Measurements from ENCODE around the gene IGF2BP1.

Gene IGF2BP1

GRCh38 chr17:48997103-48997826 is at the start of gene IGF2BP1:
Gene IGF2BP1 (plus strand): TSS chr17:48997385. CDS start chr17:48997746, 361 bp downstream.
- no peak for DNase-seq

GRCh38 chr17:48951572-48951971 is 45.6 kb upstream of the IGF2BP1 start:
- no peak for DNase-seq

GRCh38 chr17:48952904-48953303 is 44.3 kb upstream of the IGF2BP1 start:
- no peak for DNase-seq

GRCh38 chr17:48954300-48954755 is 42.9 kb upstream of the IGF2BP1 start:
- no peak for DNase-seq

GRCh38 chr17:48960834-48961515 is 36.2 kb upstream of the IGF2BP1 start:
- no peak for DNase-seq

GRCh38 chr17:48961516-48962233 is 35.5 kb upstream of the IGF2BP1 start:
- no peak for DNase-seq

GRCh38 chr17:48970224-48970623 is 27.0 kb upstream of the IGF2BP1 start:
- DNase-seq = peak; percentile 27

GRCh38 chr17:48970865-48971687 is 26.1 kb upstream of the IGF2BP1 start:
- DNase-seq = no peak

- DNase-seq = no peak
These were observed 24.5 kb upstream of the IGF2BP1 start for GRCh38 chr17:48972749-48973097.

- no peak for DNase-seq
These were observed 23.4 kb upstream of the IGF2BP1 start for GRCh38 chr17:48973806-48974205.

- DNase-seq = no peak
These were observed 15.2 kb upstream of the IGF2BP1 start for GRCh38 chr17:48981927-48982539.

- DNase-seq = no peak
These were observed 11.5 kb upstream of the IGF2BP1 start for GRCh38 chr17:48985436-48986245.

- DNase-seq = no peak
These were observed 8.1 kb upstream of the IGF2BP1 start for GRCh38 chr17:48989100-48989499.

- no peak for DNase-seq
These were observed 6.3 kb upstream of the IGF2BP1 start for GRCh38 chr17:48990882-48991357.

GRCh38 chr17:48992444-48992843 is 4.7 kb upstream of the IGF2BP1 start:
- DNase-seq = no peak

- DNase-seq = no peak
These were observed 3.9 kb upstream of the IGF2BP1 start for GRCh38 chr17:48993305-48993704.

- DNase-seq = no peak
These were observed 3.2 kb upstream of the IGF2BP1 start for GRCh38 chr17:48993951-48994350.

- no peak for DNase-seq
These were observed 2.5 kb upstream of the IGF2BP1 start for GRCh38 chr17:48994549-48995303.

- DNase-seq = no peak
These were observed 1.7 kb upstream of the IGF2BP1 start for GRCh38 chr17:48995304-48995973.

Data from NCI-H2227 treated with DMSO at 0.1 percent for 48 hours (cell line).